22Rv1 (cell line): ENCODE results near the gene G3BP1.

Source experiments
- ZFX ChIP-seq: fragments of 450-650 bp; IDR thresholded peaks from 2 replicates; pipeline ENCODE4 v1.6.1; 2017; ENCODE audit warnings: antibody characterized with exemption, borderline replicate concordance
- TF ChIP-seq, protein P1 (sequence below): fragments of 450-650 bp; IDR thresholded peaks from 2 replicates; pipeline ENCODE4 v1.5.1; 2017; ENCODE audit warnings: mild to moderate bottlenecking

DNA sequence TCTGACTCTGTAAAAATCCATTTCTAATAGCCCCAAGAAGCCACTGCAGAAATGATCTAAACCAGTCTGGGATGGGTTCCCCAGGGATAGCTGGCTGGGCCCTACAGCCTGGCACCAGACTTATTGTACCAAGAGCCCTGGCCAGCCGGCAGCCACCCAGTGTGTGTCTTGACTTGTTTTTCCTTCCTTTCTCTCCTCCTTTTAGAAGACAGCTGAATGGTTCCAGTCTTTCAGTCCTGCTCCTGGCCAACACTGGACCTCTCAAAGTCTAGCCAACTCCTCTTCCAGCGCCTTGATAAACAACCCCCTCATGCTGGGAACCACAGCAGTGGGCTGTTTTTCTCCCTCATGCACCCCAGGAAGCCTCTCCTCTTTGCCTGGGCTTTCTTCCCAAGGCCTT lies 47.4 kb upstream of the G3BP1 start:
- TF ChIP-seq, protein P1, sequence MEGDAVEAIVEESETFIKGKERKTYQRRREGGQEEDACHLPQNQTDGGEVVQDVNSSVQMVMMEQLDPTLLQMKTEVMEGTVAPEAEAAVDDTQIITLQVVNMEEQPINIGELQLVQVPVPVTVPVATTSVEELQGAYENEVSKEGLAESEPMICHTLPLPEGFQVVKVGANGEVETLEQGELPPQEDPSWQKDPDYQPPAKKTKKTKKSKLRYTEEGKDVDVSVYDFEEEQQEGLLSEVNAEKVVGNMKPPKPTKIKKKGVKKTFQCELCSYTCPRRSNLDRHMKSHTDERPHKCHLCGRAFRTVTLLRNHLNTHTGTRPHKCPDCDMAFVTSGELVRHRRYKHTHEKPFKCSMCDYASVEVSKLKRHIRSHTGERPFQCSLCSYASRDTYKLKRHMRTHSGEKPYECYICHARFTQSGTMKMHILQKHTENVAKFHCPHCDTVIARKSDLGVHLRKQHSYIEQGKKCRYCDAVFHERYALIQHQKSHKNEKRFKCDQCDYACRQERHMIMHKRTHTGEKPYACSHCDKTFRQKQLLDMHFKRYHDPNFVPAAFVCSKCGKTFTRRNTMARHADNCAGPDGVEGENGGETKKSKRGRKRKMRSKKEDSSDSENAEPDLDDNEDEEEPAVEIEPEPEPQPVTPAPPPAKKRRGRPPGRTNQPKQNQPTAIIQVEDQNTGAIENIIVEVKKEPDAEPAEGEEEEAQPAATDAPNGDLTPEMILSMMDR = no peak
- no peak for TF ChIP-seq ZFX
